HG02981 (cell line): ENCODE data around the gene AP5Z1.
A peak's percentile ranks its signal among the peaks of the same experiment; 100 is the strongest.

ENCODE experiments used
- ATAC-seq: cut with Tn5 transposase; IDR thresholded peaks from one replicate; pipeline ENCODE4 v1.9.1; 2021; ENCODE audit warnings: mild to moderate bottlenecking, moderate library complexity; ENCODE audit not compliant: unreplicated experiment

AP5Z1 gene

DNA sequence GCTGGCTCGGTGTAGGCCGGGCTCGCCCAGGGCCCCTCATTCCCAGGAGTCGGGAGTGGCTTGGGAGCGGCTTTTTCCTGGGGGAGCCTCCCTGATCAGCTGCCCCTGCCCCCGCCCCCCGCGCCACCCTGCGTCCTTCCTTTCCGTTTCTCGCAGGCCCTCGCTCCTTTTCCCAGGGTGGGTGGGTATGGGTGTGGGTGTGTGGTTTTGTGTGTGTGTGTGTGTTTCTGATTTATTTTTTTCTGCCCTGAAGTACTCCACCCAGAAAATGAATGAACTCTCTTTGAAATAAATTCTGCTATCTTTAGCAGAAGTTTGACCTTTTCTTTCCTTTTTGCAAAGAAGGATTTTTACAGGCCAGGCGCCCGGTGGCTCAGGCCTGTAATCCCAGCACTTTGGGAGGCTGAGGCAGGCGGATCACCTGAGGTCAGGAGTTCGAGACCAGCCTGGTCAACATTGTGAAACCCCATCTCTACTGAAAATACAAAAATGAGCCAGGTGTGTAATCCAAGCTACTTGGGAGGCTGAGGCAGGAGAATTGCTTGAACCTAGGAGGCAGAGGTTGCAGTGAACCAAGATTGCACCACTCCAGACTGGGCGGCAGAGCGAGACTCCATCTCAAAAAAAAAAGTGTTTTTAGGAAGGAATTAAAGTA is 30.0 kb upstream of the AP5Z1 start:
- peak; percentile 10 for ATAC-seq

DNA sequence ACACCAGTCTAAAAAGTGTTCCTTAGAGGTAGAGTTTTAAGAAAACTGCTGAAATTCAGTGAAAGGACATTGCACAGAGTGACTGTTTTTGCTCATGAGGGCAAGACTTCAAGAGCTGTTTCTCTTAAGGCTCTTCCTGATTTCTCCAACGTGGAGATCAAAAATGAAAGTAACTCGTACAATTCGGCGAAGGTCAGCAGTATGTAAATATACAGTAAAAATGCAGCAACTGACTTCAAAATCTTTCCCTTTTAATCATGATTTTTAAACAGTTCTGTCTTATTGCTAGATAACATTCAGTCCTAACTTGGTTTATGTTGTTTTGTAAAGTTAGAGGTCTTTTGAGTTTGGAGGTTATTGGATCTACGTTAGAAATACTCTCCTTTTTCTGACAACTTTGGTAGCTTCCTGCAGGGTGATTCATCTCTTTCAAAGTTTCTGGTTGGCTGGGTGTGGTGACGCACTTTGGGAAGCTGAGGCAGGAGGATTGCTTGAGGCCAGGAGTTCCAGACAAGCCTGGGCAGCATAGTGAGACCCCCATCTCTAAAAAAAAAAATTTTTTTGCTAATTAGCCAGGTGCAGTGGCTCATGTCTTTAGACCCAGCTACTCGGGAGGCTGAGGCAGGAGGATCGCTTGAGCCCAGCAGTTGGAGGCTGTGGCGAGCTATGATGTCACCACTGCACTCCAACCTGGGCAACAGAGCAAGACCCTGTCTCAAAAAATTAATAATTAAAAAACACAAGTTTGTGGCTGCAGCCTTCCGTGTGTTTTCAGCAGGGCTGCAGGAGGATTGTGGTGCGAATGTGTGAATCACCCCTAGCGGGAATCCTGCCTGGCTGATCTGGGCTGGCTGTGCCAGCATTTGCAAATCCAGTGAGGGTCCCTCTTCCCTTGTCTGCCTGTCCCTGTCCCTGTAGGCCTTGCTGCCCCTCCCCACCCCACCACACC is 29.2 kb upstream of the AP5Z1 start:
- no peak for ATAC-seq

- no peak for ATAC-seq
These were observed 28.4 kb upstream of the AP5Z1 start for GRCh38 chr7:4747013-4747412.

GRCh38 chr7:4747746-4748145 is 27.7 kb upstream of the AP5Z1 start:
- no peak for ATAC-seq

- no peak for ATAC-seq
These were observed 27.2 kb upstream of the AP5Z1 start for GRCh38 chr7:4748231-4748681.

DNA sequence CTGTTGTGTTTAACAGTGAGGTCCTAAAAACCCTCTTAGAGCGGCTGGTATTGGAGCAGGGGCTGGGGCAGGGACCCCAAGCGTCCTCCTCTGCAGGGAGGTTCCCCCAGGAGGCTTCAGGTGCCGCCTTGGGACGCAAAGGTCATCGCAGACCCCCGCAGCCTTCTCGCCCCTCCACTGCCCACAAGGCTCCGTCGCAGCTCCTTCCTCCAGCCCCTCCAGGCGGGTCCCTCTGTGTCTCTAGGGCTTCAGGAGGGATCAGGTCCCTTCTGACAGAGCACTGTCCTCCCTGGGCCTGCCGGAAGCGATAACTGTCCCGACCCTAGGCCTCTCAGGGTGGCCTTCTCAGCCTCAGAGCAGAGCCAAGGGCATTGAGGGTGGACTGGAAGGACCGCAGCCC is 26.1 kb upstream of the AP5Z1 start:
- no peak for ATAC-seq

DNA sequence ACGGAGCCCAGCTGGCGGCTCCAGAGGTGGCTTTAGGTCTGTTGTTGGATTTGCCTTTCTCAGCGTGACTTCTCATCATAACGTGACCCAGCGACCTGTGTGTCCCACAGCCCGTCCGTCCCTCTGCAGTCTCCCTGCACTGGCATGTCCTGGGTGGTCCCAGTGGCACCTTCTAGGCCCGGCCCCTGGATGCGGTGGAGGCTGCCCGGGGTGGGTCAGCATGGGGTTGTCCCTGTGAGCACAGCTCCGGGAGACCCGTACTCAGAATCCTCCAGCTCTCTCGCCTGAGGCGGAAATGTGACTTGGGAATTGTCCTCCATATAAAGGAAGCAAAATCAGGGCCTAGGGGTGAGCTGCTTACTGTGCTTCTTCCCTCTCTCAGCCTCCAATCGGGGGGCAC is 25.6 kb upstream of the AP5Z1 start:
- no peak for ATAC-seq

GRCh38 chr7:4751398-4751947 is 23.9 kb upstream of the AP5Z1 start:
- ATAC-seq = no peak

GRCh38 chr7:4753598-4754432 is 21.6 kb upstream of the AP5Z1 start:
- ATAC-seq = peak; percentile 85

DNA sequence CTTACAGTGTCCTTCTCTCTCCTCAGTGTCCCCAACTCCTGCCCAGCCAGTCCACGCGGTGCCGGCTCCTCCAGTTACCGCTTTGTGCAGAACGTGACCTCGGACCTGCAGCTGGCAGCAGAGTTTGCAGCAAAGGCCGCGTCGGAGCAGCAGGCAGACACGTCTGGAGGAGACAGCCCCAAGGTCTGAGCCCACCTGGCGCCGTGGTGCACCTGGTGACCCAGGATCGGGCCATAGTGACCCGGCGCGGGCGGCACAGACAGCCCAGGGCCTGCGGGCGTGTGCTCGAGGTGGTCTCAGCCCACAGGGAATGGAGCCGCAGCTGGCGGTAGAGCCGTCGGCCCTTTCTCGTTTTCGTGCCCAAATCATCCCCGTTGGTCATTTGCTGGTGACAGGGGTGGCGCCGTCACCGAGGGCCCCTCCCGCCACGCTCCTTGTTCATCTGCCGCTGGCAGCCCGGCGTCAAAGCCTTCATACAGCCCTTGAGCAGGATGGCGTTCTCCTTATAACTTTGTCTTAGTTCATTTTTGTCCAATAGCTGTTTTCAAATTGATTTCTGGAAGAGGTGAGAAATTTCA is 20.9 kb upstream of the AP5Z1 start:
- ATAC-seq = no peak

GRCh38 chr7:4755045-4755444 is 20.4 kb upstream of the AP5Z1 start:
- ATAC-seq = no peak

DNA sequence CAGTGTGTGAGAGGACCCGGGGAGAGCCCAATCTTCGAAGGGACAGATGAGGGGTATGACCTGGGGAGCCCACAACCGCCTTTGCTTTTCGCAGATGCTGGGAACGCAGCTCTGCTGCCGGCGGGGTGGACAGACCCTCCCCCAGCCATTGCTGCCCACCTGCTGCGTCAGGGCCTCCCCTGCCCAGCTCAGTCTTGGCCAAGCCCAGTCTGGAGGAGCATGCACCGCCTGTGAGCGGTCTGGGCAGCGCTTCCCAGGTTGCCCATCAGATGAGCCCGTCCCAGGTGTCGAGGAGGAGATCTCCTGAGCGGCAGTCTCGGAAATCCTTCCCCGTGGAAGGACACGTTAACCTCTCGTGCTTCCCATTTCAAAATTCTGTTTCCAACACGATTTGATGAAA is 17.3 kb upstream of the AP5Z1 start:
- no peak for ATAC-seq

DNA sequence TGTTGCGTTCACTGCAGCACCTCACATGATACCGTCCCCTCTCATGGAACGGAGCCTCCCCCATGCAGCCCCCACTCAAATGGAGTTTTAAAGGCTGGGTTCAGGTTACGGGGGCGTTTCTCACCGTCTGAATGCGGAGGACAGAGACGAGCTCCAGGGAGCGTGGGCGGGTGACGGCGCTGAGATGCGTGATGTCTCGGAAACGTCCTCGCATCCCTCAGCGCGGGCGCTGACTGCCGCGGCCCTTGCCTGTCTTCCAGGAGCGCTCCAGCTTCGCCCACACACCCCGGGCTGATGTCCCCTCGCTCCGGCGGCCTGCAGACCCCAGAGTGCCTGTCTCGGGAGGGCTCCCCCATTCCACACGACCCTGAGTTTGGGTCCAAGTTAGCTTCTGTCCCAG is 16.6 kb upstream of the AP5Z1 start:
- ATAC-seq = no peak

- no peak for ATAC-seq
These were observed 16.2 kb upstream of the AP5Z1 start for GRCh38 chr7:4759211-4759610.

DNA sequence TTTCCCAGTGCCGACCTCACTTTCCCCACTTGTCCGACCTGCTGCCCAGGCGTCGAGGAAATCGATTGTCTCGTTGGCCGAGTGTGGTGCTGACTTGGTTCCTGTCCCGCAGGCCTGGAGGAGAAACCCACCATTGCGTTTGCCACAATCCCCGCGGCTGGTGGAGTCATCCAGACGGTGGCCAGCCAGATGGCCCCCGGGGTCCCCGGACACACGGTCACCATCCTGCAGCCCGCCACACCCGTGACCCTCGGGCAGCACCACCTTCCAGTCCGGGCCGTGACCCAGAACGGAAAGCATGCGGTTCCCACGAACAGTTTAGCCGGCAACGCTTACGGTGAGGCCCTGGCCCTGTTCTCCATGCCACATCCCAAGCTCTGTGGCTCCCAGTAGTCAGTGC is 14.5 kb upstream of the AP5Z1 start:
- ATAC-seq = no peak

DNA sequence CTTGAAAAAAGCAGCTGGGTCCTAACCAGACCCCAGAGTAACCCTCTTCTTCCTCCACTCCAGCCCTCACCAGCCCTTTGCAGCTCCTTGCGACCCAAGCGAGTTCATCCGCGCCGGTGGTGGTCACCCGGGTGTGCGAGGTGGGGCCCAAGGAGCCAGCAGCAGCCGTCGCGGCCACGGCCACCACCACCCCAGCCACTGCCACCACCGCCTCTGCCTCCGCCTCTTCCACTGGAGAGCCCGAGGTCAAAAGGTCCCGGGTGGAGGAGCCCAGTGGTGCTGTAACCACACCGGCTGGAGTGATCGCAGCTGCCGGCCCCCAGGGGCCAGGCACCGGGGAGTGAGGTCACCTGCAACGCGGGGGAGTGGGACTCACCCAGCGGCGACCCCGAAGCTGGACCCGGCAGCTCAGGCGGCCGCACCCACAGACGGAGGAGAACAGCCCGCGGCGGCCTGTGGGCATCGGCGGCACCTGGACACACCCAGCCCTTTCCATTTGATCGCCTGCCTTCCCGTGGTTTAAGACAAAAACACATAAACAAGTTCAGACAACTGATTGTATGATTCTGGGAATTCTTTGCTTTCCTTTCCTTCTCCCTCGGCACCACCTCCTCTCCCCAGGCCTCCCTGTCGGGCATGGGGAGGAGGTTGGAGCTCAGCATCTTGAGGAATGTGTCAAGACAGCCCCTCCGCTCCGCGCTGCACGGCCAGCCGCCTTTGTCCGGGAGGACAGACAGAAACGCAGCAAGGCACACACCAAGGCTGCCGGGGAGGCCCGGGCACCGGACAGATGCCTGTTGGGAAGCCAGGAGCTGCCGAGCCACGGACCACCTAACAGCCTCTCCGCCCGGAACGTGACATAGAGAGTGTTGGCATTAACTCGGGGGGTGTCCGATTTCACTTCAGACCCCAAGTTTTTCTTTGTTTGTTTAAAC is 13.0 kb upstream of the AP5Z1 start:
- ATAC-seq = no peak

- ATAC-seq = no peak
These were observed 12.2 kb upstream of the AP5Z1 start for GRCh38 chr7:4763091-4763793.

- ATAC-seq = no peak
These were observed 11.6 kb upstream of the AP5Z1 start for GRCh38 chr7:4763794-4764185.

GRCh38 chr7:4764402-4765007 is 10.9 kb upstream of the AP5Z1 start:
- ATAC-seq = no peak
